OCI-LY3 (cell line): ENCODE measurements around the gene MUC5B.

ENCODE experiments used
- EZH2phosphoT487 ChIP-seq: fragments of 200-600 bp; shearing (Covaris generic); IDR thresholded peaks from 2 replicates; pipeline ENCODE4 v1.6.1; 2018; ENCODE audit warnings: antibody characterized with exemption, mixed run types, low read depth
- TF ChIP-seq, protein P1 (sequence below): fragments of 200-600, 300-600 bp; sonication (generic); IDR thresholded peaks from 2 replicates; pipeline ENCODE4 v1.5.1; 2014; ENCODE audit warnings: antibody characterized with exemption, low read length, low read depth

DNA sequence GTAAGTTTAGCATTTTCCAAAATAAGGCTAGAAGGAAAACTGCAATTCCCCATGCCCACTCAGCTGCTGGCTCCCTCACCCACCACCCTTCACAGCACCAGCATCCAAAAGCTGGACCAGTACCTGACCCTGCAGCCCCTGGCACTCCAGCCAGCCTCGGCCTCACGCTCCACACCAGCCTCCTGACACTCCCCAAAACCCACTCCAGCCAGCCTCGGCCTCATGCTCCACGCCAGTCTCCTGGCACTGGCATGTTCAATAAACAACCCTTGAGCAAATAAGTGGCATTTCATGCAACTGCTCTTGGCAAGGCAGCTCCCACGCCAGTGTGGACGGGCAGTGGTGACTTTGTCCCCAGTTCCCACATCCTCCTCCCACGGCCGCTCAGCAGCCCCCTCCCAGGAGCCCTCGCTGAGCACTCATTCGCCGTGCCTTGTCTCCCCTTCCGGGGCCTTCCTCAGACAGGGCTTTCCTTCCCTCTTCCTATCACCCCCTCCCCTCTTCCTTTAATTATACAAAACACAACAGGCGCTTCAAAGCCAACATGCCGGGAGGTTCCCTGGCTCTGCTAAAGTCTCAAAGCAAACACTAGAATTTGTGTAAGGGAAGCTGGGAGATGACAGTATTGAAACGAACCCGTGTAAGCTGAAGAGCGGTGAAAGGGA lies 79.7 kb downstream of the MUC5B start:
- TF ChIP-seq, protein P1, sequence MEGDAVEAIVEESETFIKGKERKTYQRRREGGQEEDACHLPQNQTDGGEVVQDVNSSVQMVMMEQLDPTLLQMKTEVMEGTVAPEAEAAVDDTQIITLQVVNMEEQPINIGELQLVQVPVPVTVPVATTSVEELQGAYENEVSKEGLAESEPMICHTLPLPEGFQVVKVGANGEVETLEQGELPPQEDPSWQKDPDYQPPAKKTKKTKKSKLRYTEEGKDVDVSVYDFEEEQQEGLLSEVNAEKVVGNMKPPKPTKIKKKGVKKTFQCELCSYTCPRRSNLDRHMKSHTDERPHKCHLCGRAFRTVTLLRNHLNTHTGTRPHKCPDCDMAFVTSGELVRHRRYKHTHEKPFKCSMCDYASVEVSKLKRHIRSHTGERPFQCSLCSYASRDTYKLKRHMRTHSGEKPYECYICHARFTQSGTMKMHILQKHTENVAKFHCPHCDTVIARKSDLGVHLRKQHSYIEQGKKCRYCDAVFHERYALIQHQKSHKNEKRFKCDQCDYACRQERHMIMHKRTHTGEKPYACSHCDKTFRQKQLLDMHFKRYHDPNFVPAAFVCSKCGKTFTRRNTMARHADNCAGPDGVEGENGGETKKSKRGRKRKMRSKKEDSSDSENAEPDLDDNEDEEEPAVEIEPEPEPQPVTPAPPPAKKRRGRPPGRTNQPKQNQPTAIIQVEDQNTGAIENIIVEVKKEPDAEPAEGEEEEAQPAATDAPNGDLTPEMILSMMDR = no peak
- no peak for TF ChIP-seq EZH2phosphoT487
